Endodermal cell (in vitro differentiated cells): Measurements from ENCODE around the gene SENP6. TPM values are rescaled to one million over a fixed set of nuclear protein-coding genes. Genes with fewer than 3 reads are reported as not detected.

Source experiments
- DNase-seq: peaks from one replicate; pipeline ENCODE4 v3.0.0-alpha.2; 2017
- H3K27ac ChIP-seq: 2 replicates; pipeline ENCODE4 v1.5.1; 2013; ENCODE audit warnings: mild to moderate bottlenecking, low read depth, low read length, moderate library complexity
- H3K27me3 ChIP-seq: 2 replicates; pipeline ENCODE4 v1.6.1; 2013; ENCODE audit warnings: mild to moderate bottlenecking, low read length, moderate library complexity; ENCODE audit not compliant: insufficient read depth, control insufficient read depth, poor library complexity, severe bottlenecking
- H3K36me3 ChIP-seq: 2 replicates; pipeline ENCODE4 v1.7.0; 2013; ENCODE audit warnings: mild to moderate bottlenecking, low read length, moderate library complexity; ENCODE audit not compliant: control insufficient read depth, insufficient read depth
- H3K4me1 ChIP-seq: one replicate; pipeline ENCODE4 v1.7.0; 2013; ENCODE audit warnings: low read length; ENCODE audit not compliant: control insufficient read depth, insufficient read depth
- H3K4me3 ChIP-seq: 2 replicates; pipeline ENCODE4 v1.5.1; 2013; ENCODE audit warnings: mild to moderate bottlenecking, low read length, moderate library complexity
- H3K9ac ChIP-seq: 2 replicates; pipeline ENCODE4 v1.6.1; 2013; ENCODE audit warnings: mild to moderate bottlenecking, low read length, moderate library complexity; ENCODE audit not compliant: poor library complexity, severe bottlenecking; ENCODE audit errors: extremely low read depth
- H3K9me3 ChIP-seq: 2 replicates; pipeline ENCODE4 v1.6.1; 2013; ENCODE audit warnings: mild to moderate bottlenecking, low read length, moderate library complexity; ENCODE audit not compliant: control insufficient read depth
- H3K27ac Mint-ChIP-seq: 2 replicates; pipeline ENCODE4 v1.8.0; 2020; ENCODE audit warnings: mixed read lengths
- H3K27me3 Mint-ChIP-seq: 2 replicates; pipeline ENCODE4 v1.8.0; 2021; ENCODE audit warnings: mild to moderate bottlenecking, mixed read lengths; ENCODE audit not compliant: insufficient read depth
- H3K36me3 Mint-ChIP-seq: 2 replicates; pipeline ENCODE4 v1.8.0; 2020; ENCODE audit warnings: low read depth, mixed read lengths
- H3K4me1 Mint-ChIP-seq: 2 replicates; pipeline ENCODE4 v1.8.0; 2020; ENCODE audit warnings: mixed read lengths
- H3K4me3 Mint-ChIP-seq: 2 replicates; pipeline ENCODE4 v1.8.0; 2020; ENCODE audit warnings: mild to moderate bottlenecking, moderate library complexity, mixed read lengths
- H3K9me3 Mint-ChIP-seq: 2 replicates; pipeline ENCODE4 v1.8.0; 2020; ENCODE audit warnings: mild to moderate bottlenecking, mixed read lengths
- CTCF ChIP-seq: fragments of 200-600 bp; sonication (generic); conservative IDR thresholded peaks from 2 replicates; pipeline ENCODE4 v1.5.0; 2021; ENCODE audit warnings: antibody characterized with exemption, mild to moderate bottlenecking
- WGBS, 2 experiments: methylation state at CpG; one replicate each; pipeline versions ENCODE4 v1.1.5 to v1.1.7; 2013; ENCODE audit warnings: missing lambda C conversion rate in 2 of 2, mixed read lengths in 1 of 2; ENCODE audit not compliant: insufficient coverage in 1 of 2, insufficient read length in 1 of 2; 5-methylcytosine and 5-hydroxymethylcytosine counted together
- long read RNA-seq, 4 experiments: library from polyadenylated mRNA in 2 of 4; library from RNA in 1 of 4; library from capped mRNA in 1 of 4; stranded (forward) in 3 of 4; unstranded in 1 of 4; transcript quantifications; one replicate each; pipeline ENCODE4 v2.0.0, GENCODE V29; 2020 to 2021; ENCODE audit warnings: inconsistent platforms in 1 of 4
- polyA plus RNA-seq, 2 experiments: library from polyadenylated mRNA; stranded (reverse); fragments of 50-300 nt; gene quantifications; one replicate each; pipeline ENCODE4 v1.2.3, GENCODE V29; 2013
- total RNA-seq, 2 donors: library from RNA; stranded (reverse); fragmentation: NEBNext Ultra II Directional in 1 of 2; extraction: Animal tissue kit (Norgen Biotek cat#: 25700) in 1 of 2; gene quantifications; 2 replicates in 1 of 2; 3 replicates in 1 of 2; pipeline ENCODE4 v1.2.1, GENCODE V29; 2021

The SENP6 gene
- 100 to 1,000 TPM; 101 to 113 TPM for total RNA-seq
- polyA plus RNA-seq (2013, experiment 1 of 2), result 80.9 TPM
- polyA plus RNA-seq (2013, experiment 2 of 2), result 78.3 TPM
- long read RNA-seq, experiment 1, partial matches to known transcripts, result 21 of 30 reads
- long read RNA-seq, experiment 1, other reads (novel, unspliced or antisense), result 9 of 30 reads
- long read RNA-seq, experiment 2, full-length matches to known transcripts, result 47 of 187 reads
- long read RNA-seq, experiment 2, partial matches to known transcripts, result 36 of 187 reads
- long read RNA-seq, experiment 2, other reads (novel, unspliced or antisense), result 104 of 187 reads
- long read RNA-seq, experiment 3, full-length matches to known transcripts, result 56 of 226 reads
- long read RNA-seq, experiment 3, partial matches to known transcripts, result 78 of 226 reads
- long read RNA-seq, experiment 3, other reads (novel, unspliced or antisense), result 92 of 226 reads
- long read RNA-seq, experiment 4, full-length matches to known transcripts, result 1 of 5 reads
- long read RNA-seq, experiment 4, partial matches to known transcripts, result 1 of 5 reads
- long read RNA-seq, experiment 4, other reads (novel, unspliced or antisense), result 3 of 5 reads

GRCh38 chr6:75601304-75602245 is at the start of gene SENP6:
SENP6 (plus strand) TSS chr6:75601880; CDS start chr6:75602525, 645 bp downstream.
- H3K36me3 Mint-ChIP-seq, result peaks cover 11% of the 10 kb centered on the region
- Histone ChIP-seq H3K36me3 (peaks cover 12% of the 10 kb centered on the region), H3K4me1 (no peaks in the 10 kb centered on the region), H3K27ac (peak within 1 kb of the TSS; percentile 98), H3K9me3 (no peaks in the 10 kb centered on the region), H3K27me3 (no peaks in the 10 kb centered on the region), H3K4me3 (peak within 1 kb of the TSS; percentile 99), H3K9ac (peak within 1 kb of the TSS; percentile 95)
- peaks cover 23% of the 10 kb centered on the region for H3K4me1 Mint-ChIP-seq
- peak within 1 kb of the TSS; percentile 96 for H3K4me3 Mint-ChIP-seq
- no peak for TF ChIP-seq CTCF
- 0 to 1% methylated on average over 10 to 76 of the region's 76 CpGs for WGBS, 2 experiments
- H3K9me3 Mint-ChIP-seq, result no peaks in the 10 kb centered on the region
- H3K27me3 Mint-ChIP-seq, result no peaks in the 10 kb centered on the region
- peak within 1 kb of the TSS; percentile 98 for H3K27ac Mint-ChIP-seq
- peak; percentile 89 for DNase-seq

- Histone ChIP-seq H3K9me3 (no peaks in the 10 kb centered on the region), H3K36me3 (no peaks in the 10 kb centered on the region), H3K9ac (no peak overlapping the region), H3K27me3 (no peaks in the 10 kb centered on the region), H3K4me3 (peak overlapping the region; percentile 34), H3K27ac (no peak overlapping the region), H3K4me1 (peaks cover 5% of the 10 kb centered on the region)
- peaks cover 17% of the 10 kb centered on the region for H3K4me1 Mint-ChIP-seq
- H3K36me3 Mint-ChIP-seq, result no peaks in the 10 kb centered on the region
- H3K4me3 Mint-ChIP-seq, result no peak overlapping the region
- TF ChIP-seq CTCF, result no peak
- WGBS, 2 experiments, result 57 to 63% methylated on average over 1 to 5 of the region's 5 CpGs
- H3K27me3 Mint-ChIP-seq, result peaks cover 7% of the 10 kb centered on the region
- no peaks in the 10 kb centered on the region for H3K9me3 Mint-ChIP-seq
- no peak overlapping the region for H3K27ac Mint-ChIP-seq
- no peak for DNase-seq
Measured at GRCh38 chr6:75556240-75556639, 45.4 kb upstream of the SENP6 start.

- Mint-ChIP-seq H3K27me3 (peaks cover 9% of the 10 kb centered on the region), H3K4me1 (peaks cover 17% of the 10 kb centered on the region), H3K27ac (no peak overlapping the region), H3K36me3 (no peaks in the 10 kb centered on the region), H3K4me3 (no peak overlapping the region), H3K9me3 (no peaks in the 10 kb centered on the region)
- no peak overlapping the region for H3K4me3 ChIP-seq
- H3K9ac ChIP-seq, result no peak overlapping the region
- no peaks in the 10 kb centered on the region for H3K9me3 ChIP-seq
- no peaks in the 10 kb centered on the region for H3K36me3 ChIP-seq
- no peak overlapping the region for H3K27ac ChIP-seq
- no peak for DNase-seq
- no peak for TF ChIP-seq CTCF
- 41% methylated on average over 1 of the region's 1 CpG; no CpG with 5 or more reads in 1 of the 2 experiments for WGBS, 2 experiments
- H3K4me1 ChIP-seq, result peaks cover 5% of the 10 kb centered on the region
- H3K27me3 ChIP-seq, result no peaks in the 10 kb centered on the region
Measured at GRCh38 chr6:75557068-75557467, 44.6 kb upstream of the SENP6 start.
